Measurements from ENCODE around the gene ATP13A4.
"Not testable (repeated sequence)": the region's sequence is repeated elsewhere in the genome, so short reads cannot be mapped to it uniquely, and the experiment has no call there.

The ATP13A4 gene

DNA sequence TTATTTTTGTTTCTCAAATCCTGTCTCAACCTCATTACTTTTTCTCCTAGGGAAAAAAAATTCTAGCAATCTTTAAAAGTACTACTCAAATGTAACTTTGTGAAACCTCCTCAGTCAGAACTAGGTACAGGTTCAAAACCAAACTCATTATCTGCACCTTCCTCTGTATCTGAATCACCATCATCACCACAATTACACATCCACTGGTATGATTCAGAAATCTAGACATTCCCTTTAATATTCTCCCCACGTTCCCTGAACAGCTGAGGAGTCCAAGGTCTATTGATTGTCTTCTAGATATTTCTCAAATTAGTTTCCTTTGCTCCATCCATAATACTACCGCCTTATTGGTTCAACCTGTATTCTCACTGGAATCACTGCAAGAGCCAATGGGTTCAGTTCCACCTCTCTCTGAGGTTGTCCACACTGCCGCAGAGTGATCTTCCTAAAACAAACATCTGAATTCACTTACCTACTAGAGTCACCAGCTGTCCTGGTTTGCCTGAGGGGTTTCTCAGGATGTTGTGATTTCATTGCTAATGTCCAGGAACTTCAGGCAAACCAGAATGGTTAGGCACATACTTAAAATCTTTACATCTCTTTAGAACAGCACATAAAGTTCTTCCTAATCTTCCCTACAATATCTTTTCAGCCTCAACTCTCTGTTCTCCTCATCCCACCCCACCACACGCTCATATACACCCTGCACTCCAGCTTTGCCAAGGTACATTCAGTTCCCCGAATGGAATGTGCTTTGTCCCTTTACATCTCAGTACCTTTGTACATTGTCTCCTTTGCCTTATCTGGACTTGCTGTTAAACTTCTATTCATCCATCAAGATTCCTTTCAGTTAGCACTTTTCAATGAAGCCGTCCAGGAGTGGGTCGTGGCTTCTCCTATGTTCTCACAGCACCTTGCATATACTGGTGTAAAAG is 24.2 kb downstream of the ATP13A4 start:
- H3K4me3 ChIP-seq (ENCODE audit: low read length) = no peak overlapping the region
- TF ChIP-seq ZNF274 (IDR thresholded peaks at IDR 0.05; ENCODE audit: low read depth, low read length) = no peak

DNA sequence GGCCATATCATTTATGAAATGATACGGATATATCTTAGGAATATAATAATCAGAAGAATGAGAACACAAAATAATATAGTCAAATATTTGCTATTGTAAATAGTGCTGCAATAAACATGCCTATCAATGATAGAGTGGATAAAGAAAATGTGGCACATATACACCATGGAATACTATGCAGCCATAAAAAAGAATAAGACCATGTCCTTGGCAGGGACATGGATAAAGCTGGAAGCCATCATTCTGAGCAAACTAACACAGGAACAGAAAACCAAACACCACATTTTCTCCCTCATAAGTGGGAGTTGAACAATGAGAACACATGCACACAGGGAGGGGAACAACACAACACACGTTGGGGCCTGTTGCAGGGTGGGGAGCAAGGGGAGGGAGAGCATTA is 28.6 kb downstream of the ATP13A4 start:
- not testable (repeated sequence) for H3K4me3 ChIP-seq (ENCODE audit: low read length)

GRCh38 chr3:193522473-193522872 is 32.2 kb downstream of the ATP13A4 start:
- H3K4me3 ChIP-seq (ENCODE audit: low read length) = no peak overlapping the region
- no peak for TF ChIP-seq ZNF274 (IDR thresholded peaks at IDR 0.05; ENCODE audit: low read depth, low read length)

DNA sequence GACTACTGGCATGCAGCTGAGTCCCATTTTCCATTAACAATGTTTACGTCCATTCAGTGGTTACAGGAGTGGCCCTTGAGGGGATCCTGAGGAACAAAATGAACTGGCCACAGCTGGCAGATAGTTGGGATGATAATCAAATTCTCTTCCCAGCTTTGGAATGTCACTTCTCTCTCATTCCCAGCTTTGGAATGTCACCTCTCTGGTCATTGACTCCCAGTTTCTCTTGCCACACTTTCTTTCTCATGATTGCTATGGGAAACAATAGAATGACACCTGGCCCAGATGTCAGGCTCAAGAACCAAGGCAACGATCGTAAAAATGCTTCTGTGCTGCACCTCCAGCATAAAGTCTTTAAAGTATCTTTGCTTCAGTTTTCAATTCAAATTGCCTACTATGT is 34.0 kb downstream of the ATP13A4 start:
- no peak overlapping the region for H3K4me3 ChIP-seq (ENCODE audit: low read length)
- no peak for TF ChIP-seq ZNF274 (IDR thresholded peaks at IDR 0.05; ENCODE audit: low read depth, low read length)

GRCh38 chr3:193515966-193516365 is 38.7 kb downstream of the ATP13A4 start:
- no peak overlapping the region for H3K4me3 ChIP-seq (ENCODE audit: low read length)
- no peak for TF ChIP-seq ZNF274 (IDR thresholded peaks at IDR 0.05; ENCODE audit: low read depth, low read length)

- no peak overlapping the region for H3K4me3 ChIP-seq (ENCODE audit: low read length)
- TF ChIP-seq ZNF274 (IDR thresholded peaks at IDR 0.05; ENCODE audit: low read depth, low read length) = no peak
Measured at GRCh38 chr3:193510154-193510553, 44.5 kb downstream of the ATP13A4 start.

- no peak overlapping the region for H3K4me3 ChIP-seq (ENCODE audit: low read length)
- no peak for TF ChIP-seq ZNF274 (IDR thresholded peaks at IDR 0.05; ENCODE audit: low read depth, low read length)
Measured at GRCh38 chr3:193509103-193509965, 45.4 kb downstream of the ATP13A4 start.

DNA sequence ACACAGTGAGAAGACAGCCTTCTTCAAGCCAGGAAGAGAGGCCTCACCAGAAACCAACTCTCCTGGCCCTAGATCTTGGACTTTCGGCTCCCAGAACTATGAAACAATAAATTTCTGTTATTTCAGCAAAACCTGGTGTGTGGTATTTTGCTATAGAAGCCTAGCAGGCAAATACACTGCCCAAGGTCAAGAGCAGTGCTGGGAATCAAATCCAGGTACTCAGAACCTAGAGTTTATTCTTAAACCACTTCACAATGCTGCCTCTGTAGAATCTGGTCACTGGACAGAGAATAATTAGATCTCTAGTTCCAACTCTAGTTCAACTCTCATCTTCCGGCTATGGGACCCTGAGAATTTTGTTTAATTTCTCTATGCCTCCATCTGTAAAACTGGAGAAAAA is 46.6 kb downstream of the ATP13A4 start:
- no peak for TF ChIP-seq ZNF274 (IDR thresholded peaks at IDR 0.05; ENCODE audit: low read depth, low read length)
- no peak overlapping the region for H3K4me3 ChIP-seq (ENCODE audit: low read length)

DNA sequence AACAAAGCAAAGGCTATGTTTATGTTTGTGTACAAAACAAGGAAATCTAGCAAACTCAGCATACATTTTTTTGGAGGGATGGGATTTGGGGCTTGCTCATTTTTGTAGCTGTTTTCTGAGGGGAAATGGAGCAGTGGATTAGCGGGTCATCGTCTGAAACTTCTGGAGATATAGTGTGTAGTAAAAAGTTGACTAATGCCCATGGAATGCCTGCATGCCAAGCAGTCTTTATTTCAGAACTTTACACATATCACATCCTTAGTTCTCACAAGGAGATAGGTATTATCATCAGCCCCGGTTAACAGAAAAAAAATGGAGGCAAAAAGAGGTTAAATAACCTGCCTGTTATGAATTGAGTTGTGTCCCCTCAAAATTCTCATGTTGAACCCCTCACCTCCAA is 47.1 kb downstream of the ATP13A4 start:
- no peak for TF ChIP-seq ZNF274 (IDR thresholded peaks at IDR 0.05; ENCODE audit: low read depth, low read length)
- H3K4me3 ChIP-seq (ENCODE audit: low read length) = no peak overlapping the region

- TF ChIP-seq ZNF274 (IDR thresholded peaks at IDR 0.05; ENCODE audit: low read depth, low read length) = no peak
- no peak overlapping the region for H3K4me3 ChIP-seq (ENCODE audit: low read length)
Measured at GRCh38 chr3:193506921-193507320, 47.8 kb downstream of the ATP13A4 start.

- no peak for TF ChIP-seq ZNF274 (IDR thresholded peaks at IDR 0.05; ENCODE audit: low read depth, low read length)
Measured at GRCh38 chr3:193502871-193503270, 51.8 kb downstream of the ATP13A4 start.

DNA sequence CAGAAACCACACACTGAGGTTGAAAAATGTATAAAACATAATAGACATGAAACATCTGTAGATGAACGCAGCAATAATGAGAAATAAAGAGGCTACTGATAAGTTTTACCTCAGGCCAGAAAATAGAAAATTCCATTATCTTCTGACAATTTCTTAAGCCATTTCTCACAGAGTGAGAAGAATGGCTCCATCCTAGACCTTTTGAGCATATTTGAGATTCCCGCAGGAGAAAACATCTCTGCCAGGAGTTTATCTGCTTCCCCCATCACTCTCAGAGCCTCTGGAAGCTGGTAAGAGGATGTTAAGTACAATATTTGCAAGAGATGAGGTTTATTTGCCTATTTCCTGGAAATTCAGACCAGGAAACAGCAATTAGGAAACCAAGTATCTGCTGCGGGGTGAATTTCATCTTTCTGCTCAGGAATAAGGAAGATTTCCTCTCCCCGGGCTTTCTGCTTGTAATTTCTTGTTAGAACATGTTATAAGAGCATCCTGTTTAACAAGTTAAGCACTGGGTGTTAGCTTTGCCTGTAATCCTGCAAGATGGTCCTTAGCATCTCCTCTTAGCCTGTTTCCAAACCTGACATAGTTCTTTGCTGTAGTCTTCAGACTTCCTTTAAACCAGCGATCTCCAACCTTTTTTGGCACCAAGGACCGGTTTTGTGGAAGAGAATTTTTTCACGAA is 54.8 kb downstream of the ATP13A4 start:
- H3K4me3 ChIP-seq (ENCODE audit: low read length) = no peak overlapping the region
- no peak for TF ChIP-seq ZNF274 (IDR thresholded peaks at IDR 0.05; ENCODE audit: low read depth, low read length)

More at GRCh38 chr3:193502871-193503270, 51.8 kb downstream of the ATP13A4 start:
- no peak overlapping the region for H3K4me3 ChIP-seq (ENCODE audit: low read length)

GRCh38 chr3:193499136-193499770 is 55.4 kb downstream of the ATP13A4 start:
- TF ChIP-seq ZNF274 (IDR thresholded peaks at IDR 0.05; ENCODE audit: low read depth, low read length) = no peak
- H3K4me3 ChIP-seq (ENCODE audit: low read length) = no peak overlapping the region

- no peak overlapping the region for H3K4me3 ChIP-seq (ENCODE audit: low read length)
- no peak for TF ChIP-seq ZNF274 (IDR thresholded peaks at IDR 0.05; ENCODE audit: low read depth, low read length)
Measured at GRCh38 chr3:193498215-193498614, 56.5 kb downstream of the ATP13A4 start.

Measured in GM08714 (cell line).